GM12873 (cell line): Measurements from ENCODE around the gene FASN.

ENCODE experiments used
- TF ChIP-seq, protein P1 (sequence below): IDR thresholded peaks from 2 replicates; pipeline ENCODE4 v1.5.1; 2012; ENCODE audit warnings: low read depth, mild to moderate bottlenecking, moderate library complexity, low read length, control low read depth; ENCODE audit not compliant: insufficient read depth; ENCODE audit errors: missing control alignments

Gene FASN

DNA sequence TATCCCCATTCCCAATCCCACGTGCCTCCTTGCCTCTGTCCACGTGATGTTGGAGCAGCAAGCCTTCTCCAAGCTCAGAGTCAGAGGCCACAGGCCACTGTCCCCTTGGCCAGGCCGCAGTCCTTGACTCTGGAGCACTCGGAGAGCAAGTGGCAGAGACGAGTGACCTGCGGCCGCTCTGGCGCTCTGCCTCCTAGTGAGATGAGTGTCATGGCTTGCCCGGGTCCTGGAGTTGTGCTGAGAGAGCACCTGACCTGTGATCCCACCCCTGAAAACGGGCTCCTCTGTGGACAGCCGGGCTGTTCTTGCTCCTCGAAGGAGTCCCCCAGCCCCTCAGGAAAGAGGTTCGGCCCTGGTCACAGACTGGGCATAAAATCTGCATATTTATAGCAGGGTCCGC, 10.0 kb upstream of the FASN start:
- TF ChIP-seq, protein P1, sequence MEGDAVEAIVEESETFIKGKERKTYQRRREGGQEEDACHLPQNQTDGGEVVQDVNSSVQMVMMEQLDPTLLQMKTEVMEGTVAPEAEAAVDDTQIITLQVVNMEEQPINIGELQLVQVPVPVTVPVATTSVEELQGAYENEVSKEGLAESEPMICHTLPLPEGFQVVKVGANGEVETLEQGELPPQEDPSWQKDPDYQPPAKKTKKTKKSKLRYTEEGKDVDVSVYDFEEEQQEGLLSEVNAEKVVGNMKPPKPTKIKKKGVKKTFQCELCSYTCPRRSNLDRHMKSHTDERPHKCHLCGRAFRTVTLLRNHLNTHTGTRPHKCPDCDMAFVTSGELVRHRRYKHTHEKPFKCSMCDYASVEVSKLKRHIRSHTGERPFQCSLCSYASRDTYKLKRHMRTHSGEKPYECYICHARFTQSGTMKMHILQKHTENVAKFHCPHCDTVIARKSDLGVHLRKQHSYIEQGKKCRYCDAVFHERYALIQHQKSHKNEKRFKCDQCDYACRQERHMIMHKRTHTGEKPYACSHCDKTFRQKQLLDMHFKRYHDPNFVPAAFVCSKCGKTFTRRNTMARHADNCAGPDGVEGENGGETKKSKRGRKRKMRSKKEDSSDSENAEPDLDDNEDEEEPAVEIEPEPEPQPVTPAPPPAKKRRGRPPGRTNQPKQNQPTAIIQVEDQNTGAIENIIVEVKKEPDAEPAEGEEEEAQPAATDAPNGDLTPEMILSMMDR, result no peak

DNA sequence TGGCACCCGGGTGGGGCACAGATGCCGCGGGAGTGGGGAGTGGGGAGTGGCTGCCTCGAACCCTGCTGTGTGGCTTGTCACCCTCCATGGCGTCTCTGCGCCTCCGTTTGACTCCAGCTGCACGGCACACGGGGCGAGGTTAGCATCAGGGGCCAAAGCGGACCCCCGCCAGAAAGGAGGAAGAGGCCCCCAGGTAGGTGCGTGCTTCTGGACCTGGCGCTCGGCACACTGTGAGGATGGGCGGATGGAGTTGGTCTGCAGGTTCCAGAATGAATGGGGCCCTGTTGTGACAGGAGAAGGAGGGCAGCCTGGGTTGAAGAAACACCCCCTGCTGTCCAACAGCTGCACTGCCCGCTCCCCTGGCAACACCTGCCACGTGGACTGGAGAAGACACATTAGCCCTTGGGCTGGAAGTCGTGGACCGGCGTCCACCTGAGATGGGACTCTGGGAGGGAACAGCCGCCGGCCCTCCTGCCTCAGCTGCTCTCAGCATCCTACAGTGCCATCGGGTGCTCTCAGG, 9.4 kb upstream of the FASN start:
- TF ChIP-seq, protein P1, result peak; percentile 45

- TF ChIP-seq, protein P1, result no peak
Observed at GRCh38 chr17:82106688-82107305, 8.8 kb upstream of the FASN start.

DNA sequence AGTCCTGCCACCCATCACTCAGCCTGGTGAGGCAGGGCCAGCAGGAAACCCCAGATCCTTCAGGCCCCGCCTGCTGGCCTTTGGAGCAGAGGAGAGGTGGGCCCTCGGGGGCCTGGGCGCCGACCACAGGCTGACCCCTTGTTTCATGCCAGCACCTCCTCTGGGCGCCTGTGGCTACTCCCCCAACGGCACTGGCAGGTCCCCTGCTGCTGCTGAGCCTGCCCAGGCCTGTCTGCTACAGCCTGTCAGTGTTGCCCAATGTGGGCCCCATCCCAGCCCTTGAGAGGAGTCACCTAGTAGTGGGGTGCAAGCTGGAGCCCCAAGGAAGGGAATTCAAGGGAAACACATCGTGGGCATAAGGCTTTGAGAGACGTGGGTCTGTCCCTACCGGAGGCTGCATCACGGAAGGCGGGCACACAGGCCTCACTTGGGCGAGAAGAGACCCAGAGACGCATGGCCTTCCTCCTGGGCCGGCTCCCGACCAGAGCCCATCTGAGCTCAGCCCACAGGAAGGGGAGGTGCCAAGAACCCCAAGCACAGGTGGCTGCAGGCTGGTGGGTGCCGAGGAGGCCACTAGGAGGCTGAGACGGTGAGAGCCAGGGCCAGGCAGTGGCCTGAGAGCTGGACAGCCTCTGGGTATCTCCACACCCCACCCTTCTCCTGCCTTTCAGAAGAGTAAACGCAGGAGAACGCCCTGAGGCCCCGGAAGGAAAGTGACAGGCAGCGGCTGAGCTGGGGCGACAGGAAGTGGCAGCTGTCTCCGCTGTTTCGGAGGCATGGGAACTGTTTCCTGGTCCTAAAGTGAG, 8.0 kb upstream of the FASN start:
- TF ChIP-seq, protein P1, result peak; percentile 70

- TF ChIP-seq, protein P1, result no peak
Observed at GRCh38 chr17:82105417-82105881, 7.4 kb upstream of the FASN start.

DNA sequence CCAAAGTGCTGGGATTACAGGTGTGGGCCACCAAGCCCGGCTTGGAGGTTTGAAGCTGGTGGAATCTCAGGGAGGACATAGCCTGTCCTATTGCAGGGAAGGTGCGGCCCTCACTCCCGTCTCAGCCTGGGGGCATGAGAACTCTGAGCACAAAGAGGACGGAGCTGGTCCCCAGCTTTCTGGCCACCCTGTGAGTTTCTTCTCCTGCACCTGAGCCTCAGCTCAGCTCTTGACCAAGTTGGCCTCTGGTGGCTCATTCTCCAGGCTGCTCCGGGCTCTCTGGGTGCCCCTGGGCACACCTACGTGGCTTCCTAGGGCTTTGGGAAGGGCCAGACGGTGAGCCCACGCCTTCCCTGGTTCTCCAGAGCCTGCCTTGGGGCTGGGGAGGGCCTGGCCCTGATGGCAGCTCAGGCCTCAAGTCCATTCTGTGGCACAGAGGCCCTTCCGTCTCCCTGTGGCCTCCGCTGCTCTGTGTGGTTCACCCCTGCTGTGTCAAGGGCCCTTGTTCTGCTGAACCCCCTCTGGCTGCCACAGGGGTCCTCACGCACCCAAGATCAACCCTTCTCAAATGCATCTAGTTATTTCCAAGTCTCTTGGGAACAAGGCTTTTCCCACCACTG, 6.9 kb upstream of the FASN start:
- TF ChIP-seq, protein P1, result no peak

GRCh38 chr17:82103553-82104451, 5.8 kb upstream of the FASN start:
- TF ChIP-seq, protein P1, result no peak
